GDM1 (cell line): ENCODE measurements around the gene HELZ2.
A peak's percentile ranks its signal among the peaks of the same experiment; 100 is the strongest.

Experiments
- DNase-seq: peaks from one replicate; lab custom pipeline; 2025; lab: John Stamatoyannopoulos, UW

The HELZ2 gene

GRCh38 chr20:63598479-63599395 lies 24.7 kb upstream of the HELZ2 start:
- DNase-seq = no peak

- DNase-seq = no peak
These were observed 23.8 kb upstream of the HELZ2 start for GRCh38 chr20:63597651-63598478.

- DNase-seq = no peak
These were observed 22.4 kb upstream of the HELZ2 start for GRCh38 chr20:63596423-63596822.

GRCh38 chr20:63595416-63596127 lies 21.5 kb upstream of the HELZ2 start:
- DNase-seq = no peak

GRCh38 chr20:63594043-63594561 lies 20.1 kb upstream of the HELZ2 start:
- no peak for DNase-seq

GRCh38 chr20:63592661-63593060 lies 18.6 kb upstream of the HELZ2 start:
- DNase-seq = no peak

GRCh38 chr20:63591786-63592355 lies 17.8 kb upstream of the HELZ2 start:
- DNase-seq = no peak

GRCh38 chr20:63591147-63591533 lies 17.1 kb upstream of the HELZ2 start:
- DNase-seq = no peak

- DNase-seq = no peak
These were observed 16.4 kb upstream of the HELZ2 start for GRCh38 chr20:63590218-63591146.

GRCh38 chr20:63589261-63590217 lies 15.5 kb upstream of the HELZ2 start:
- DNase-seq = no peak

GRCh38 chr20:63588641-63589041 lies 14.6 kb upstream of the HELZ2 start:
- DNase-seq = no peak

GRCh38 chr20:63587776-63588591 lies 13.9 kb upstream of the HELZ2 start:
- peak; percentile 78 for DNase-seq

- no peak for DNase-seq
These were observed 13.2 kb upstream of the HELZ2 start for GRCh38 chr20:63587256-63587655.

GRCh38 chr20:63586797-63587196 lies 12.8 kb upstream of the HELZ2 start:
- no peak for DNase-seq

GRCh38 chr20:63585616-63586565 lies 11.9 kb upstream of the HELZ2 start:
- no peak for DNase-seq

GRCh38 chr20:63582382-63583063 lies 8.5 kb upstream of the HELZ2 start:
- no peak for DNase-seq
